SK-N-SH treated with all-trans-retinoic acid at 6 μM for 48 hours (cell line): ENCODE measurements around the gene DPM3.
A peak's percentile ranks its signal among the peaks of the same experiment; 100 is the strongest.

Experiments
- ATAC-seq: fragments of 200-7000 bp; cut with Tn5 transposase; 3 replicates; pipeline ENCODE4 v1.9.1; 2020; ENCODE audit warnings: mild to moderate bottlenecking, moderate library complexity
- ARNTL ChIP-seq: fragments of 450-650 bp; formaldehyde crosslinking; IDR thresholded peaks from 2 replicates; pipeline ENCODE4 v1.5.0; 2020; ENCODE audit warnings: low read depth, mild to moderate bottlenecking, moderate library complexity, borderline replicate concordance
- BACH2 ChIP-seq: fragments of 250-450 bp; sonication (Bioruptor Pico); IDR thresholded peaks from 2 replicates; pipeline ENCODE4 v1.9.0; 2021; ENCODE audit warnings: mild to moderate bottlenecking, borderline replicate concordance
- CREB5 ChIP-seq: fragments of 250-450 bp; sonication (Bioruptor Pico); IDR thresholded peaks from 2 replicates; pipeline ENCODE4 v1.5.1; 2020; ENCODE audit warnings: low read depth, mild to moderate bottlenecking, moderate library complexity
- CSDC2 ChIP-seq: fragments of 250-450 bp; sonication (Bioruptor Pico); IDR thresholded peaks from 2 replicates; pipeline ENCODE4 v1.5.0; 2020; ENCODE audit warnings: mild to moderate bottlenecking, moderate library complexity
- ESRRG ChIP-seq: fragments of 250-450 bp; sonication (Bioruptor Pico); IDR thresholded peaks from 2 replicates; pipeline ENCODE4 v1.6.1; 2021; ENCODE audit warnings: mild to moderate bottlenecking
- GLIS3 ChIP-seq: fragments of 250-450 bp; sonication (Bioruptor Pico); IDR thresholded peaks from 2 replicates; pipeline ENCODE4 v1.5.0; 2020; ENCODE audit warnings: mild to moderate bottlenecking, moderate library complexity
- ISL1 ChIP-seq: fragments of 250-450 bp; sonication (Bioruptor Pico); IDR thresholded peaks from 2 replicates; pipeline ENCODE4 v2.1.2; 2022; ENCODE audit warnings: mild to moderate bottlenecking, moderate library complexity
- OSR1 ChIP-seq: fragments of 250-450 bp; sonication (Bioruptor Pico); IDR thresholded peaks from 2 replicates; pipeline ENCODE4 v1.8.0; 2022; ENCODE audit warnings: moderate library complexity, mild to moderate bottlenecking, inconsistent platforms
- PATZ1 ChIP-seq: fragments of 250-450 bp; sonication (Bioruptor Pico); IDR thresholded peaks from 2 replicates; pipeline ENCODE4 v1.8.0; 2020; ENCODE audit warnings: mild to moderate bottlenecking, moderate library complexity, borderline replicate concordance
- PPARA ChIP-seq: fragments of 250-450 bp; sonication (Bioruptor Pico); IDR thresholded peaks from 2 replicates; pipeline ENCODE4 v1.5.0; 2020; ENCODE audit warnings: mild to moderate bottlenecking, borderline replicate concordance
- RARB ChIP-seq: fragments of 250-450 bp; sonication (Bioruptor Pico); IDR thresholded peaks from 2 replicates; pipeline ENCODE4 v1.8.0; 2021; ENCODE audit warnings: mild to moderate bottlenecking, moderate library complexity
- SNAI2 ChIP-seq: fragments of 250-450 bp; sonication (Bioruptor Pico); IDR thresholded peaks from 2 replicates; pipeline ENCODE4 v1.5.0; 2020; ENCODE audit warnings: mild to moderate bottlenecking, moderate library complexity
- TCF4 ChIP-seq: fragments of 250-450 bp; sonication (Bioruptor Pico); IDR thresholded peaks from 2 replicates; pipeline ENCODE4 v1.8.0; 2021; ENCODE audit warnings: mild to moderate bottlenecking, moderate library complexity, borderline replicate concordance
- TOX ChIP-seq: fragments of 250-450 bp; sonication (Bioruptor Pico); IDR thresholded peaks from 2 replicates; pipeline ENCODE4 v1.8.0; 2021; ENCODE audit warnings: mild to moderate bottlenecking, moderate library complexity, borderline replicate concordance
- TSHZ2 ChIP-seq: fragments of 250-450 bp; sonication (Bioruptor Pico); IDR thresholded peaks from 2 replicates; pipeline ENCODE4 v1.5.0; 2020; ENCODE audit warnings: mild to moderate bottlenecking, moderate library complexity
- ZC3H10 ChIP-seq: fragments of 250-450 bp; sonication (Bioruptor Pico); IDR thresholded peaks from 2 replicates; pipeline ENCODE4 v1.5.1; 2021; ENCODE audit warnings: mild to moderate bottlenecking, moderate library complexity
- ZFP3 ChIP-seq: fragments of 250-450 bp; sonication (Bioruptor Pico); IDR thresholded peaks from 2 replicates; pipeline ENCODE4 v1.5.0; 2020; ENCODE audit warnings: mild to moderate bottlenecking, moderate library complexity
- ZNF565 ChIP-seq: fragments of 450-650 bp; formaldehyde crosslinking; conservative IDR thresholded peaks from 2 replicates; pipeline ENCODE4 v1.5.0; 2020; ENCODE audit warnings: low read depth, mild to moderate bottlenecking, moderate library complexity
- ZNF70 ChIP-seq: fragments of 450-650 bp; formaldehyde crosslinking; IDR thresholded peaks from 2 replicates; pipeline ENCODE4 v1.5.0; 2020; ENCODE audit warnings: mild to moderate bottlenecking, moderate library complexity
- ZNF8 ChIP-seq: fragments of 450-650 bp; formaldehyde crosslinking; IDR thresholded peaks from 2 replicates; pipeline ENCODE4 v1.5.0; 2020; ENCODE audit warnings: mild to moderate bottlenecking, moderate library complexity

DPM3 gene

DNA sequence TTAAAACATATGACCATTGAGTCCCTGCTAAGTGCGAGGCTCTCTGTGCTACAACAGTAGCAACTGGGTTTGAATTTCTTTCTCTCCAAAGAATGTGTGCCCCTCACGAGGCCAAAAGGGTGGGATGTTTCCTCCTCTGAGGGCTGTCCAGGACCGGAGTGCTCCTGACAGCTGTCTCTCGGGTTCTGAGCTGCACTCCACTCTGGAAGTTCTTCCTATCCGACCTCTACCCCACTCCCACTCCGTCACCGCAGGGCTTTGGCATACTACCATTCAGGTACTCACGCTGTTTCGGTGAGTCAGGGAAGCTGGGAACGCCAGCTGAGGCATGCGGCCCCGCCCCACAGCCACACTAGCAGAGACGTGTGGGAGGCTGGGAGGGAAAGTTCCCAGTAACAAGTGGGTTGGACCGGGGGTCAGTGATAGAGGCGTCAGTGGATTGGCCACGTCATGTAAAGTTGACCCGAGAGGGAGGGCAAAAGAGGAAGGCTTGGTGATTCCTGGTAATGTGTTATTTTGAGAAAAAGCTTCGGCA, 5.4 kb downstream of the DPM3 start:
- TF ChIP-seq TCF4 (CRISPR knock-in tag) (no peak), ZC3H10 (CRISPR knock-in tag) (no peak), RARB (CRISPR knock-in tag) (no peak), GLIS3 (CRISPR knock-in tag) (no peak), ZNF8 (CRISPR knock-in tag) (no peak), CREB5 (CRISPR knock-in tag) (no peak), ZNF70 (CRISPR knock-in tag) (no peak), ZNF565 (CRISPR knock-in tag) (no peak), ISL1 (no peak), OSR1 (CRISPR knock-in tag) (no peak), CSDC2 (no peak), ZFP3 (no peak), BACH2 (CRISPR knock-in tag) (no peak), PPARA (no peak), SNAI2 (CRISPR knock-in tag) (no peak), PATZ1 (CRISPR knock-in tag) (no peak), ARNTL (no peak), ESRRG (no peak), TOX (CRISPR knock-in tag) (no peak)
- peak; percentile 65 for ATAC-seq

DNA sequence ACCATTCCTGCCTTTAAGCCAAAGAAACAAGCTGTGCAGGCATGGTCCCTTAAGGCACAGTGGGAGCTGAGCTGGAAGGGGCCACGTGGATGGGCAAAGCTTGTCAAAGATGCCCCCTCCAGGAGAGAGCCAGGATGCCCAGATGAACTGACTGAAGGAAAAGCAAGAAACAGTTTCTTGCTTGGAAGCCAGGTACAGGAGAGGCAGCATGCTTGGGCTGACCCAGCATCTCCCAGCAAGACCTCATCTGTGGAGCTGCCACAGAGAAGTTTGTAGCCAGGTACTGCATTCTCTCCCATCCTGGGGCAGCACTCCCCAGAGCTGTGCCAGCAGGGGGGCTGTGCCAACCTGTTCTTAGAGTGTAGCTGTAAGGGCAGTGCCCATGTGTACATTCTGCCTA, 6.0 kb downstream of the DPM3 start:
- TF ChIP-seq ZNF8 (CRISPR knock-in tag) (no peak), TSHZ2 (no peak), ZNF565 (CRISPR knock-in tag) (no peak), PPARA (no peak), PATZ1 (CRISPR knock-in tag) (no peak), ARNTL (no peak), CSDC2 (no peak), ZC3H10 (CRISPR knock-in tag) (no peak)
- TF ChIP-seq, all 23 proteins: peak for 0
- no peak for ATAC-seq

- ATAC-seq = no peak
- TF ChIP-seq TSHZ2 (no peak), ISL1 (no peak), ZNF565 (CRISPR knock-in tag) (no peak), RARB (CRISPR knock-in tag) (no peak)
Measured at GRCh38 chr1:155133799-155134281, 6.5 kb downstream of the DPM3 start.
